Activated gamma-delta T cell treated with anti-CD3 and anti-CD28 coated beads, Interleukin-2, amount 50 U/mL, for 16 hours (primary cell): Measurements from ENCODE around the gene NOX5.

Experiments
- DNase-seq: peaks from one replicate; pipeline ENCODE4 v3.0.0-alpha.2; 2020; ENCODE audit warnings: low read depth

The NOX5 gene

DNA sequence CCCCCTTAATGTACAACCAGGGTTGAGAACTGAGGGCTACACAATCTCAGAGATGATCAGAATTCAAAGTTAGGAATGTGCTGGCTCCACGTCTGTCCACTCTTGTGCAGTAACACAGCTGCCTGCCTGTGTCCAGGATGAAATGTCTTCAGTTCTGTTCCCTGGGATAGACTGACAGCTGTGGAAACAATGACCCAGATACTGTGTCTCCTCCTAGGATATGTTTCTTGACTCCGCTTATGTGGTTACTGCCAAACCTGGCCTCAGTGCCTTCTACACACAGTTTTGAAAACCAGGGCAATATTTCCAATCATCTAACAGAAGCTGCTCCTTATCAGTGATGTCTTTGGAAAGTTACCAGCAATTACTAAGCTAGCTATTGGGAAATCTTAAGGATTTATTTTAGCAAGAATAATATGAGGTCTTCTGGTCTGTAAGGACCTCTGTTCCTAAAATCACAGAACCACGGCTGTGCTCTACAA lies 67.6 kb downstream of the NOX5 start:
- DNase-seq, result no peak

DNA sequence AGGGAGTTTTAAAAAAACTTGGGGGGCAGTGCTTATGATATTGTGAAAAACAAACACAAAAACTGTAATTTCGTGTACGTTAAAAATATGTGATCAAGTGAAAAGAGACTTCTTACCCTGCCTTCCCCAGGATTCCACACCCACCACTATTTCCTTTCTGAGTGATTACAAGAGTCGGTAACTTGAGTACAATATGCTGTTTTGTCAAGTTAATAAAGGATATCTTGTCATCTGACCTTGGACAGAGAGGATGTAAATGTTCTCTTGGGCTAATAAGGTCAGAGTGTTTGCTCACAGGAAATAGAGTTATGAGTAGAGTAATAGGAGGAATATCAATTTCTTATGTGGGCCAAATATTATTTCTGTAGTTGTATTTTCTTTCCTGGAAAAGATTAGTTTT lies 68.1 kb downstream of the NOX5 start:
- DNase-seq, result no peak

GRCh38 chr15:69084404-69085030 lies 70.0 kb downstream of the NOX5 start:
- no peak for DNase-seq

DNA sequence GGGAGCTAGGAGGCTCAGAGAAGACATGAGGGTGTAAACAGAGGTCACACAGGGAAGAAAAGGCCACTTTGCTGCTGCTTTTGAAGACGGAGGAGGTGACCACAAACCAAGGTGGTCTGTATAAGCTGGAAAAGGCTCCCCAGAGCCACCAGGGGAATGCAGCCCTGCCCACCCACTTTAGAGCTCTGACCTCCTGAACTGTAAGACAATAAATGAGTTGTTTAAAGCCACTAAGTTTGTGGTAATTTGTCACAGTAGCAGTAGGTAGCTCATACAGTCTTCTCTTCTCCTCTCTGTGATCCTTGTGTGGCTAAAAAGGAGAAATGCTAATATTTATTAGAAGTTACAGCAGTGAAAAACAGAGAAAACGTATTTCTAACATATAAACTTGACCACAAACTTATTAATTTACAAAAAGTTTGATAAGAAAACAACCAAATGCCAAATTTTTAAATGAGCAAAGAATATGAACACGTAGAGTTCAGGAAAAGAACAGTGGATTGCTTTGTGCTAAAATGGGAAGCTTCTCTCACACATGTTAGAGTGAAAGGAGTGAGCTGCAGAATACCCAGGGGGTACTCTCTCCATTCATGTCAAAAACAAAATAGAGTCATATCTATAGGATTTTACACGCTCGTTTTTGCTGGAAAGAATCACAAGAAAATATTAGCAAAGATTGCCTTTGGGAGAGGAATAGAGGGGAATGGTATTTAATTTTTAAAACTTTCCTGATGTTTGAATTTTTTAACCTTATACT lies 71.0 kb downstream of the NOX5 start:
- DNase-seq, result no peak

DNA sequence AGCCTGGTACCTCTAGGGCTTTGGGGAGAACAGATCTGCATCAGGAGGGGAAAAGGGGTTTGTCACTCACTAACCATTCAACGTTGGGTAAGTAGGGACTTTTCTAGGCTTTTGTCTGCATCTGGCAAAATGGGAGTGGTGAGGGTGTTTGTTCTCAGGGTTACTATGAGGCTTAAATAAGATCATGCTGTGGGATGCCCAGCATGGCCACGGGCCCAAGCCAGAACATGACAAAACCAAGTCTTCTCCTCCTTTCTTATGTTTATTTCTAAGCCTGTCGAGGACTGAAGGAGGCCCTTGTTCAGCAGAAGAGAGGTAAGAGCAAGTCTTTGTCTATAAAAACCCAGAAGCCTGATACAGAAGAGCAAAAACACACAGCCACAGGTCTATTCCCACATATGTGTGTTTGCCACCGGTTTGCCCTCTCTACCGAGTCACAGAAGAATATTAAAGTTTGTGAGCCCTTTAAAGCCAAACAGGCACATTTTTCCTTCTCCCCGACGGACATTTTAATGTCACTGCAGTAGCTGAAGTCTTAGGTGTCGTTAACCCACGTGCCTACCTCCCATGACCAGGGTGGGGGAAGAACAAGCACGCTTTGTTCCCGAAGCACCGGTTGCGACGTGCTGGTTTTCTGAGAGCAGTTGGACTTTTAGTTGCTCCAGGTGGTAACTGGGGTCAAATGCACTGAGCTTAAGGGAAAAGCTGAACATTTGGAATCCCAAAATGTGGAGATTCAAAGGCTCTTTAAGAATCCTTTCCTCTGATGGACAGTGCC lies 72.1 kb downstream of the NOX5 start:
- DNase-seq, result no peak

GRCh38 chr15:69087366-69087976 lies 73.0 kb downstream of the NOX5 start:
- no peak for DNase-seq

DNA sequence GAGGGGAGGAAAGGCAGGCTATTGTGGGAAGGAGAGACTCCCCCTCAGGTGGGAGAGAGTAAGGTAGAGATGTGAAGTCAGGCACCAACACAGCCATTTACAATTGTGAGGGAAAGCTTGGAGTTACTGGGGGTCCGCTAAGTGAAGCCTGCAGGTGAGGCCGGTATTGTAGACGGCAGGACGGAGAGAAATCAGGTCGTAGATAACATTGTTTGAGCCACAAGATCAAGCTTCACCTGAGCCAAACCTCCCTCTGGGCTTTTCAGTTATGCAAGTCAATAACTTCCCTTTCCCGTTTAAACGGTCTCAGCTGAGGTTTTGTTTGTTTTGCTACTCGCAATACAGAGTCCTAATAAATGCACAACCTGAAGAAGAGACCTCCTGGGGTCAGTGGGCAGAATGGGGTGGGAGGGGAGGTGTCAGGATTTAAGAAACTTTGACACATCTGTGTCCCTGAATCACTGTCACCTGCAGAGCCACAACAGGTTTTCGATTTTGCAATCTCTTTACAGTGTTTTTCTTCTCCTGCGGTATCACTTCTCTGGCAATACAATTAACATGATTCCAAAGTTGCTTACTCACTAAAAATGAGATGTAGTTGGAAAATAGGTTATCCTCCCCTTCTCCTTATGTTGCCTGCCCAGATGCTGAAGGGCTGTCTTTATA lies 73.9 kb downstream of the NOX5 start:
- DNase-seq, result no peak

GRCh38 chr15:69089258-69089657 lies 74.8 kb downstream of the NOX5 start:
- DNase-seq, result no peak

GRCh38 chr15:69090197-69090948 lies 75.9 kb downstream of the NOX5 start:
- DNase-seq, result no peak

DNA sequence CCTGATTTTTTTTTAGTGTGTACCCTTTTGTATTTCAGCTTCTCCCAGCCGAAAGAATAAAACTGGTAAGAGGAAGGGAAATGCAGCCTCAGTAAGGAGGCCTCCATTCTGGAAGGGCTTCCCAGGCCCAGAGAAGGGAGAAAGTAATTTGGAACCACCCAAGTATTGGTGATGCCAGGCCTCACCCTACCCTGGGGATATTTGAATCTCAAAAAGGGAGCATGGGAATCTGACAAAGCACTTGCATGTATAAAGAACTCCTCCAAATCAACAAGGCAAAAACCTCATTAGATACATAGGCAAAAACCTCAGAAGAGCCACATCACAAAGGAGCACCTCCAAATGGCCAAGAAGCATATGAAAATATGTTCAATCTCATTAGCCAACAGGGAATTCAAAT lies 77.2 kb downstream of the NOX5 start:
- DNase-seq, result no peak

DNA sequence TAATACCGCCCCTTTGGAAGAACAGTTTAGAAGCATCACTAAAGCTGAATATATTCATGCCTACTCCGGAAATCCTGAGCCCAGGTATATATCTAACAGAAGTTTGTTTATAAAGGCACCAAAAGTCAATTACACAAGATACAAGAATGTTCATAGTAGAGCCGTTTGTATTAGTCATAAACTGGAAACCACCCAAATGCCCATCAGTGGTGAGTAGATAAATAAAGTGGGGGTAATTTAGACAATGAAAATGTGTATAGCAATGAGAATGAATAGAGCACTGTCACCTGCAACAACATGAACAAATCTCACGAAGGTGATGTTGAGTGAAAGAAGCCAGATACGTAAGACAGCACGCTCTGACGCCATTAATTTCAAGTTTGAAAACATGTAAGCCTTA lies 77.7 kb downstream of the NOX5 start:
- no peak for DNase-seq

GRCh38 chr15:69093127-69093526 lies 78.6 kb downstream of the NOX5 start:
- DNase-seq, result no peak

DNA sequence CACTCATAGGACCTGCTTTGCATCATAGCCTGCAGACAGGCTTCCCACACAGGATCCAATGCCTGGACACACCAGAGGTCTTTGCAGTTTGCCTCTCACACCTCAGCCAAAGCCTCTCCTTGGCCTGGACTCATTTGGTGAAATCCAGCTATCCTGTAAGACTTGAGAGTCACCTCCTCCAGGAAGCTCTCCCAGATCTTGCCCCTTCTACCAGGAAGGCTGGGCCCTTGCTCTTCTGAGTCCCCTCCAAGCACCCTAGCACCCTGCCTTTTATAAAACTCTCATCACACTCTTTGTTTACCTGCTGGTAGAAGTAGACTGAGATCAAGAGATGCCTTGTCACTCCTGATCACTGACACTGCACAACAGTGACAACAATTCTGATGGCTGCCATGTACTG lies 79.1 kb downstream of the NOX5 start:
- DNase-seq, result no peak

DNA sequence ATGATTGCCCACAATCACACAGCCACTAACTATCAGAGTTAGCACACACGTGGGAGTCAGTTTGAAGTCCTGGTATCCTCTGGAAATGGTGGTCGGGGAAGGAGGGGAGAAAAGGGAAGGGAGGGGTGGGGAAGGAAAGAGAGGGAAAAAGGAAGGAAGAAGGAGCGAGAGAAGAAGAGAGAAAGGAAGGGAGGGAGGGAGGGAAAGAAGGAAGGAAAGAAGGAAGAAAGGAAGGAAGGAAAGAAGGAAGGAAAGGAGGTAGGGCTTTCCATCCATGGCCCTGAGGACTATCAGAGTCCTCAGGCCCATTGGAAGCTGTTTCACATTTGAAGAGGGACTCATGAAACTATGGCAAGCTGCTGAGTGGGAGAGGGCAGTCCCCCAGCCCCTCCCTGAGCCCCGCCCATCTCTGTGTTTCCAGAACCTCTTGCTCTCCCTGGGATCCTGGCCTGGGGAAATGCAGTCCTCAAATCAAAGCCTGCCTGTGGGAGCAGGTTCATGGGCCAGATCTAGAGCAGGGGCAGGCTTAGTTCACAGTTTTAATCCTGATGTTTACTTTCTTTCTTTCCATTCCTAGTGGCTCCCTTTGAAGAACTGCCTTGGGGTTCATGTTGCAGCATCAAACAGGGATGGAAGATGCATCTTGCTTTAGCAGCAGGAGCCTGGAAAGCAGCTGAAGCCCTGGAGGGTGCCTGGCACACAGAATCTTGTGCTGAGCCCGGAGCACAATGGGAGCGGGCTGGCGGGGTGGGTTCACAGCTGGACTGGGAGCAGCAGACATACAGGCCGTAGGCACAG lies 79.8 kb downstream of the NOX5 start:
- DNase-seq, result no peak

DNA sequence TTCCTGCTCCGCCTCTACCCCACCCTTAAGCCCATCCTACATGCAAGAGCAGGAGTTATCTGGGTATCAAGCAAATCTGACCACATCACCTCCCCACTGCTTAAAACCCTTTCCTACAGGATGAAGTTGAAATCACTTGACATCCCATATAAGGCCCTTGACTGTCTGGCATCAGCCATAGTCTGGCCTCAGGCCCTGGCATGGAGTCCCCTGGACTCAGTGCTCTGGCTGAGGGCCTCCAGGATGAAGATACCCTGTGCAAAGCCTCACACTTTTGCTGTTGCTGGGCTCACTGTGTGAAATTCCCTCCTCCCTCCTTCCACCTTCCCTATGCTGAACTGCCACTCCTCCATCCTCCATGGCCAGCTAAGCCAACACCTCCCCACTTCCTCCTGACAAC lies 80.8 kb downstream of the NOX5 start:
- no peak for DNase-seq

DNA sequence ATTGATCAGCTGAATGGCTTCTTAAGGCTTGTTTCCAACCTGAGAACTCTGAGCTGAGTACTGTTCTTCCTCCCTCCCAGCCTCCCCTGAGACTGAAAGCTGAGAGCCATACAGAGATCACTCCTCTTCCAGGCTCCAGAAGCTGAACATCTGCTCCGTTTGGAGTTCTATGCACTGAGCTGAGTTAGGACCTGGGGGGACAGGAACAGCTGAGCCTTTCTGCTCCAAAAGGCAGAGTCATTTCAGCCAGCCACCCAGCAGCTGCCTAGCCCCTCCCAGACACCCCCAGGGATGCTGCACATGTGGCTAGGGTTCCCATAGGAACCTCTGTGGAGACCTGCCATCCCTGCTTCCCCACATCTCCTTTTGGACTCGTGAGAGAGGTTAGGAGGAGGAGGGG lies 81.7 kb downstream of the NOX5 start:
- no peak for DNase-seq

DNA sequence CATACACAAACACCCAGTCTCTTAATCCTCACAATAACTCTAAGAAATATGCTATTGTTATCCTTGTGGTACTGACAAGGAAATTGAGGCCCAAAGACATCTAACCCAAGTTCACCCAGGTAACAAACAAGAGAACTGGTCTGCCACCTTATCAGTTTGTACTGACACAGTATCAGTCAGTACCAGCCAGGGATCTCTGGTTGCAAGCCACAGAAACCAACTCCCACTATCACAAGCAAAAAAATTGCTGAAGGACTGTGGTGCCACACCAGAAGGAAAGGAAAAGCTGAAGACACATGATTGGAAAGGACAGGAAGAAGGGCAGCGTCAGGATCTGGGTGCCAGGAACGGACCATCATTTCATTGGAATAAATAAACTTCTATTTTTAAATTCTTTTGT lies 82.1 kb downstream of the NOX5 start:
- DNase-seq, result no peak

DNA sequence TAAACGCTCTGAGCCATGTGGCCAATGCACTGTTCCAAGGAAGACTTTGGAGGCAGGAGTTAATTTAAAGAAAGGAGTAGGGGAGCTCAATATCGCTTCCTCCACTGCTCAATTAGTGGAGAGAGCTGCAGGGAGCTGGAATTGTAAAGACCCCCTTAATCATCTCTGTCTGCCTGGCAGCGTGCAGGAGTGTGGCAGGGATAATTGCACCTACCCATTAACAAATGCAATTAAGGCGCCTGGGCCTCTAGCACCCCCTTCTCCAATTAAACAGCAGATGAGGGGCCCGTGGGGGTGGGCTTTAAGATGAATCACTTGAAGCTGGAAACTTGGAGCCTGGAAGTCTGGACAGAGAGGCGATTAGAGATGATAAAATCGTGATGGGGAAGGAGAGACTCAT lies 84.3 kb downstream of the NOX5 start:
- no peak for DNase-seq

DNA sequence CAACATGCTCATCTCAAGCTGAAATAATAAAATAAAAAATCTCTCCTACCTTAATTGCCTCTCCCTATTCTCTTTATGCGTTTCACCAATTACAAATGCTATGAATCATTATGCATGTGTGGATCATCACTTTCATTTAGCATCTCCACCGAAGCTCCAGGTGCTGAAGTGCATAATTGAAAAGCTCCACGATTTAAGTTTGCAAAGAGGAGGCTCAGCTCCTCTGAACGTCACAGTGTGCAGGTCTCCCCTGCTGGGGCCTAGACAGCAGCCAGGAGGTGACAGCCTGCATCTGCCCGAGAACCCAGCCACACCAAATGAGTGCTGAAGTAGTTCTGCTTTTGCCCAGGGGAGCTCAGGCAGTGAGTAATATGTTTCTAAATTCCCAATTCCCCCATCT lies 85.4 kb downstream of the NOX5 start:
- DNase-seq, result no peak

DNA sequence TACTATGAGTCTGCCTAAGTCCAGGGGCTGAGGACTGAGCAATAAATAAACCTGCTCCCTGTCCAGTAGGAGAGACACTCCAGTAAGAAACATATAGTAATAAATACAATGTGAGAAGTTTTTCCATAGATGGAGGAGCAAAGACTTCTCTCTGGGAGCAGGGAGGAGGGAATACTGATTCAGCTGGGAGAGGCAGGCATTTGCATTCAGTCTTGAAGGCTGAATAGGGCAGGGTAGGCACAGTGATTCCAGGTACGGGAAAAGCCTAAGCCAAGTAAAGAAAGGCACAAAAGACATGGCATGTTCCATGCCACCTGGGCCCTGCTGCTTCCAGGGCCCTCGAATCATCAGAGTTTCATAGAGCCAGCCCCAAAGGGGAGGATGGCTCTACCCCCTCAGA lies 86.3 kb downstream of the NOX5 start:
- no peak for DNase-seq
